ENCODE data around the gene PDLIM5.

PDLIM5 gene

GRCh38 chr4:94428884-94429283 is 22.9 kb upstream of the PDLIM5 start:
- no peak for DNase-seq (ENCODE audit: low spot score)

- no peak for DNase-seq (ENCODE audit: low spot score)
Measured at GRCh38 chr4:94430406-94430805, 21.3 kb upstream of the PDLIM5 start.

- no peak for DNase-seq (ENCODE audit: low spot score)
Measured at GRCh38 chr4:94431388-94431787, 20.4 kb upstream of the PDLIM5 start.

- DNase-seq (ENCODE audit: low spot score), result no peak
Measured at GRCh38 chr4:94434505-94434904, 17.2 kb upstream of the PDLIM5 start.

GRCh38 chr4:94435874-94436273 is 15.9 kb upstream of the PDLIM5 start:
- no peak for DNase-seq (ENCODE audit: low spot score)

GRCh38 chr4:94436512-94436911 is 15.2 kb upstream of the PDLIM5 start:
- DNase-seq (ENCODE audit: low spot score), result no peak

- no peak for DNase-seq (ENCODE audit: low spot score)
Measured at GRCh38 chr4:94439606-94440005, 12.1 kb upstream of the PDLIM5 start.

GRCh38 chr4:94441838-94442237 is 9.9 kb upstream of the PDLIM5 start:
- DNase-seq (ENCODE audit: low spot score), result no peak

- no peak for DNase-seq (ENCODE audit: low spot score)
Measured at GRCh38 chr4:94442251-94442650, 9.5 kb upstream of the PDLIM5 start.

GRCh38 chr4:94446386-94446785 is 5.4 kb upstream of the PDLIM5 start:
- DNase-seq (ENCODE audit: low spot score), result peak; percentile 26

- peak; percentile 71 for DNase-seq (ENCODE audit: low spot score)
Measured at GRCh38 chr4:94447754-94448411, 3.9 kb upstream of the PDLIM5 start.

GRCh38 chr4:94448815-94449375 is 2.8 kb upstream of the PDLIM5 start:
- DNase-seq (ENCODE audit: low spot score), result peak; percentile 62

- no peak for DNase-seq (ENCODE audit: low spot score)
Measured at GRCh38 chr4:94451051-94451694, 569 bp upstream of the PDLIM5 start.

- peak; percentile 85 for DNase-seq (ENCODE audit: low spot score)
Measured at GRCh38 chr4:94452476-94453371, 982 bp downstream of the PDLIM5 start.

GRCh38 chr4:94453391-94453963 is 1.7 kb downstream of the PDLIM5 start:
- DNase-seq (ENCODE audit: low spot score), result peak; percentile 48

GRCh38 chr4:94454405-94454804 is 2.7 kb downstream of the PDLIM5 start:
- DNase-seq (ENCODE audit: low spot score), result no peak

GRCh38 chr4:94455081-94455480 is 3.3 kb downstream of the PDLIM5 start:
- DNase-seq (ENCODE audit: low spot score), result peak; percentile 52

GRCh38 chr4:94457692-94458106 is 6.0 kb downstream of the PDLIM5 start:
- DNase-seq (ENCODE audit: low spot score), result no peak

GRCh38 chr4:94458682-94459081 is 6.9 kb downstream of the PDLIM5 start:
- no peak for DNase-seq (ENCODE audit: low spot score)

- DNase-seq (ENCODE audit: low spot score), result no peak
Measured at GRCh38 chr4:94459462-94460161, 7.9 kb downstream of the PDLIM5 start.

- DNase-seq (ENCODE audit: low spot score), result no peak
Measured at GRCh38 chr4:94461506-94461905, 9.8 kb downstream of the PDLIM5 start.

- no peak for DNase-seq (ENCODE audit: low spot score)
Measured at GRCh38 chr4:94462572-94462971, 10.8 kb downstream of the PDLIM5 start.
